Cortex of kidney (tissue), 1 donor: ENCODE results near the gene C2orf76.

ENCODE experiments used
- DNase-seq: peaks from one replicate; lab custom pipeline; 2025; lab: John Stamatoyannopoulos, UW

Gene C2orf76

DNA sequence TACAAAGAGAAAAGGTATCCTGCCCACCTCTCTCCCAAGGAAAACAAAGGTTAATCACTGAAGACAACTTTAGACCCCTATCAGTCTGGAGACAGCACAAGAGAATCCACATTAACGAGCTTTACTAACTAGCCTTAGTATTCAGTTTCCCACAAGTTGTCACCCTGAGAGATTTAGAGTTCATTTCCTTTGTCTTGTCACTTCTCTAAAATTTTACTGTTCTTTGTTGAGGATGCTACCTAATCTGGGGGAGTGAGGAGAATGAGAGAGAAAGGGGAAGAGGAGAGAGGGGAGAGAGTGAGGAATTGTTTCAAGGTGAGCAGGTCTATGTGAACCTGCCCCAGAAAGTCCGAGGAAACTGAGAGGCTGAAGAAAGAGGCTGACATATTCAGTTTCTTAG lies 28.4 kb downstream of the C2orf76 start:
- DNase-seq, result no peak

DNA sequence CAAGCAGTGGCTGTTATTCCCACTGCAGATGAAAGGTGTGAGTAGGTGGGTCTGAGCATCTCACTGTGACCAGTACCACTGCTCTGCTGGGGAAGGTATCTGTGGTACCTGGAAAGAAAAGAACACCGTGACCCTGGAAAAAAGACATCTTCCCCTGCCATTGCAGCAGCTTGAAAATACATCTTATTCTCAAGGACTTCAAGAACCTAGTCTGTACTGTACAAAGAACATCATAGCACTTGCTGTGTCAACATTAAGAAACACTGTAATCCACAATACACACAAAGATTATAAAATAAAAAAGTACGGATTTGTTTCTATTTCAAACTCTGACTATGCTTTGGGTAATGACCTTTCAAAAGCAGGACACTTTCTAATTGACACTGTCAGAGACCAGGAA lies 28.9 kb downstream of the C2orf76 start:
- no peak for DNase-seq

DNA sequence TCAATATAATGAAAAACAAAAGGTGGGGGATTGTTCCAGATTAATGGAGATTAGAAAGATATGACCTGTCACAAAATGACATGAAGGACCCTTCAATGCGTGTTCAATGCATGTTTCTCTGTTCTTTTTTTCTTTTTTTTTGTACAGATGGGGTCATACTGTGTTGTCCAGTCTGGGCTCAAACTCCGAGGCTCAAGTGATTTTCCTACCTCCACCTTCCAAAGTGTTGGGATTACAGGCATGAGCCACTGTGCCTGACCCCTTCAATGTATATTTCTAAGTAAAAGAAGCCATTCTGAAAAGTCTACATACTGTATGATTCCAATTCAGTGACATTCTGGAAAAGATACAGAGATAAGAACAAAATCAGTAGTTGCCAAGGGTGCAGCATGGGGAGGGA lies 32.8 kb downstream of the C2orf76 start:
- no peak for DNase-seq

DNA sequence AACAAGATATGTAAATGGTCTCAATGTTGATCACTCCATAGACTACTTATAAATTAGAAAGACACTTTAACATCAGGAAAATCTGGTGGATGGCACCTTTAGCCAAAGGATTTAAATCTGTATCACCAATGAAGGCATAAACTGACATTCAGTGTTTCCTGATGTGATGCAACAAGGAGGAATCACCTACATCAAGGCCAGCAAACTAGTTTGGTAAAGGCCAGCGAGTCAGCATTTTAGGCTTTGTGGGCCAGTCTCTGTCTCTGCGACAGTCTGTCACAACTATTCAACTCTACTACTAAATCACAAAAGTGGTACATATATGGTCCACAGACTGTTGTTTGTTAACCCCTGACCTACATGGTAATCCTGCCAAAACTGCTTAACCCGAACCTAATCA lies 33.3 kb downstream of the C2orf76 start:
- DNase-seq, result no peak

DNA sequence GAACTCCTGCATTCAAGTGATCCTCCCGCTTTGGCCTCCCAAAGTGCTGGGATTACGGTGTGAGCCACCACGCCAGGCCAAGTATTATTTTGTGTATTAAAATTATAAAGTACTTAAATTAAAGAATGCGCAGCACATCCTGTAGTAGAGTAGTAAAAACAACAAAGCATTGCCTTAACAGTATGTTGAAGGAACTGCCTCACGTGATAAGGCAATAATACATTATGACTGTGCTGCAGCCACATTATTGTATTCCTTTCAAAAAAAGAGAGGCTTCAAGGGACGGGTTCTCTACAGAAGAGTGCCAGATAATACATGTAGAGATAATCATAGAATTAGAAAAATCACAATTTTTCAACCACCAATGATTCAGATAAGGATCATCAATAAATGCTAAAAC lies 33.7 kb downstream of the C2orf76 start:
- no peak for DNase-seq

DNA sequence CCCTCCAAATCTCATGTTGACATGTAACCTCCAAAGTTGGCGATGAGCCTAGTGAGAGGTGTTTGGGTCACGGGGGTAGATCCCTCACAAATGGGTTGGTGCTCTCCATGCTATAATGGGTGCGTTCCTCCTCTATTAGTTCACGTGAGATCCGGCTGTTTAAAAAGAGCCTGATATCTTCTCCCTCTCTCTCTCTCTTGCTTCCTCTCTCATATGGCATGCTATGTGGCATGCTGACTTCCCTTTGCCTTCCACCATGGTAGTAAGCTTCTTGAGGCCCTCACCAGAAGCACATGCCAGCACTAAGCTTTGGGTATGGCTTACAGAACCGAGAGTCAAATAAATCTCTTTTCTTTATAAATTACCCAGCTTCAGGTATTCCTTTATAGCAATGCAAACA lies 39.2 kb downstream of the C2orf76 start:
- DNase-seq, result no peak

DNA sequence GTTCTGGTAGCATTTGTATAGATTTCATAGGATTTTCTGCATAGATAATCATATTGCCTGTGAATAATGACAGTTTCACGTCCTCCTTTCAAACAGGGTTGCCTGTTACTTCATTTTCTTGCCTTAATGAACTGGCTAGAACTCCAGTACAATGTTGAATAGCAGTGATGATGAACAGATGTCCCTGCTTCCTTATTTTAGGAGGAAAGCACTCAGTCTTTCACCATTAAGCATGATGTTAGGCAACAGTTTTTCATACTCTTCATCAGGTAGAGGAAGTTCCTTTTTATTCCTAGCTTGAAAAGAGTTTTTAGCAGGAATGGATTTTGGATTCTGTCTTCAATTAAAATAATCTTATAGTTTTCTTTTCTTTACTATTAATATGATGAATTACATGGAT lies 39.7 kb downstream of the C2orf76 start:
- DNase-seq, result no peak

DNA sequence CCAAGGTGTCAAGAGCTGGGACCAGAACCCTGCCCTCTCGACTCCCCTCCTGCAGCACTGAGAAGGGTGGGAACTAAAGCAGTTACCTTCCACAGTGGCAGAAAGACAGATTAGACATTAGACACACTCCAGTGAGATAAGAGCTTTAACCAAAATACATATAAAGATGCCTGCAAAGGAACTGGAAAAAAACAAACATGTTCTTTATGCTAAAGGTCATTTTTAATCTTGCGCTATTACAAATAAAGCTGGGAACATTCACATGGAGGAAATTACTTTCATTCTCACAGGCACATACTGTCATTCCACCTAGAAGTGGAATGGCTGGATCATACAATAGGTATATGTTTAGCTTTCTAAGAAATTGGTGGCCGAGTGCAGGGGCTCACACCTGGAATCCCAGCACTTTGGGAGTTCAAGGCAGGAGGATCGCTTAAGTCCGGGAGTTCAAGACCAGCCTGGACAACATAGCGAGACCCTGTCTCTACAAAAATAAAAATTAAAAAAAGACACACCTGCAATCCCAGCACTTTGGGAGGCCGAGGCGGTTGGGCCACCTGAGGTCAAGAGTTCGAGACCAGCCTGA lies 41.9 kb downstream of the C2orf76 start:
- DNase-seq, result no peak

DNA sequence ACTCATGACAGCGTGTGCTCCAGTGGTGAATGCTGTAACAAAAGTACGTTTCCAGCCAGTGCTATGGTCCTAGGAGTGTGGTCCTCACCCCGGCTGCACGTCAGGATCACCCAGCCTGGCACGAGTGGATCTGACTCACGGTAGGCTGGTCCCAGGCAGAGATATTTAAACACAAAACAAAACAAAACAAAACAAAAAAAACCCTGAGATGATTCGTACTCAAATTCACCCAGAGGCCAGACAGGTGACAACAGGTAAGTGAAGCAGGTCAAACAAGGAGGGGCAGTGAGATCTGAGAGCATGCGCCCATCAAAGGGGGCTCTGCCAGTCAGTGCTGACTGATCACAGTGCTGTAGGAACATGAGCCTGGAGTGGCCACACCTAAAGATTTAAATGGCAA lies 43.2 kb downstream of the C2orf76 start:
- DNase-seq, result no peak

DNA sequence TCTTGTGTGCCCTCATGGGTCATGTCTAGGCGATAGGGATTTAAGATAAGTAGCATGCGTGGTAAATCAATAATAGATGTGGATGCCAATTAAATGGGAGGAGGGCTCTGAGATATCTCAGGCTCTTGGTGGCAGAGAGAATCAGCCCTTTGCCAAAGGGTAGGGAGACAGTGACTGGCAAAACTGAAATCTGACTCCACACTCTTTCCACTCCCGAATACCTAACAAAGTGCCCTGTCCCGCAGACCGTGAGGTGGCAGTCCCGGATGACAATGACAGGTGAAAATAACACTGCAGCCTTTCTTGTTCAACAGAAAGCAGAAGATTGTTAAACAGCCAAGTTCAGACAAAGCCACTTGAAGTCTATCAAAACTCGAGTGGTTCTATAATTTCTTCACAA lies 47.0 kb downstream of the C2orf76 start:
- DNase-seq, result no peak

DNA sequence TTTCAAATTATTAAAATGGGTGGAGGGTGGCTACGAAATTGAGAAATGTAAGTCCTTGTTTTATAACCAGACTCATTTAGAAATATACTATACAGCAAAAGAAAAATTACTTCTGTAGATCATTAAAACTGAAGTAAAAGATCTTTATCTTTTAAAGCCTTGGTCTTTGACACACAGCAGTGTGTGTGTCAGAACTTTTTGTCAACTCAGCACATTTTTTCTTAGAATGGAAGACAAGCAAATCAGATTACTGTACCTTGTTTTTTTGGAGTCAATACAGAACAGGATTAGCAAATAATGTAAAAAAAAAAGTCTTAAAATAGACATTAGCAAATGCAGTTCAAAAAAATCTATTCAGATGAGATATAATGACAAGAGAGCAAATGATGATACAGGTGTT lies 49.1 kb downstream of the C2orf76 start:
- no peak for DNase-seq

DNA sequence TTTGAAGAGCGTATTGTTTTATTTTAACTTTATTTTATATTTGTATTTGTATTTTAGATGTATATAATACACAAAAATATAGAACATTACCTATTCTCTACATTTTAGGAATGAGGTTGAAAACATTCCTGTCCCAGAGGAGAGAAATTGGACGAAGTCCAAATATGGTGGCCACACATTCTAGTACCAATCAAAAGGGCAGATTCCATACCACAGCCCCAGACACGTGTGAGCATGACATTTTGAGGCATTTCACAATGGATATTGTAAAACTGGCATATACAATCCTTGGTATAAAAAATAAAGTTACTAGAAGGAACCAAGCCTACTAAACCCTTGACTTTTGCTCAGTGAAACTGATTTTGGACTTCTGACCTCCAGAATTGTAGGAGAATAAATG lies 50.6 kb downstream of the C2orf76 start:
- no peak for DNase-seq

DNA sequence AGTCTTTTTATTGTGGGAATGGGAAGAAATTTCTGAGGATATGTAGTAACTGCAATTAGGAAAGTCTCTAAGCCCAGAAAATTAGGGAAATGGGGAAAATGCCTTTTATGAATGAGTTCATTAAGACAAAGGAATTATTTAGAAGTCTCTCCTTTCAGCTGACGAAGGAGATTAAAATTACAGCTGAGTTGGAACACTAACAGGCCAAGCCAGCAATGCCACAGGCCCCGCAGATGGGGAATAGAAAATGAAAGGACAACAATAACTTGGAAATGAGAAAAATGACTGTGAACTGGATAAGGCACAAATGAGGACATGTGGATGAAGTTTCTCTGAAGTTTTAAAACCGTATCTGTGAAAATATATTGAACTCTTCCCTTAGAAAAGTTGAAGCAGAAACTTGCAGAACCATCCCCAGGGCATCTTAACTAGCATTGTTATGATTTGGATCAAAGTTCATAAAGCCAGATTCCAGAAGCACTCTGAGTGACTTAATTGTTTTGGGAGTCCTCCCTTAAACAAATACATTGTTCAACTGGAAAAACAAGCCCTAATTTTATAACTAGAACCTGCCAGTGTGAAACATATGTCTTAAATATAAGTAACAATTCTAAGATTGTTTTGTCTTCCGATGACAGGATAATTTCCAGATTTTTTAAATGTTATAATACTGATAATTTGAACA lies 51.3 kb downstream of the C2orf76 start:
- DNase-seq, result no peak

DNA sequence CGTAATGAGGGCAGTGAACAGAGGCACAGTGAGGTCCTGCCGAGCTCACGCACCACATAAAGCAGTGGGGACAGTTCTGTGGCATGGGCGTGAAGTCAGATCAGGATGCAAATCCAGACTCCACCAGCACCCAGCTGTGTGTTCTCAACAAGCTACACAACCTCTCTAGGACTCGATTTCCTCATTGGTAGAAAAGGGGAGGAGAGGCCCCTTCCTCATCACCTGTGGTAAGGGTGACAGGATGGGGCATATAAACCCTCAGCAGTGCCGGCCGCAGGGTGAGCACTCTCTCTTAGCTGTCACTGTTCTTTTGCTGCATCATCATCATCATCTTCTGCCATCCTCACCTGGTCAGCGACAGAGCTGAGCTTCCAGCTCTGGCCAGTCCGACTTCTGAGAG lies 54.8 kb downstream of the C2orf76 start:
- DNase-seq, result no peak

DNA sequence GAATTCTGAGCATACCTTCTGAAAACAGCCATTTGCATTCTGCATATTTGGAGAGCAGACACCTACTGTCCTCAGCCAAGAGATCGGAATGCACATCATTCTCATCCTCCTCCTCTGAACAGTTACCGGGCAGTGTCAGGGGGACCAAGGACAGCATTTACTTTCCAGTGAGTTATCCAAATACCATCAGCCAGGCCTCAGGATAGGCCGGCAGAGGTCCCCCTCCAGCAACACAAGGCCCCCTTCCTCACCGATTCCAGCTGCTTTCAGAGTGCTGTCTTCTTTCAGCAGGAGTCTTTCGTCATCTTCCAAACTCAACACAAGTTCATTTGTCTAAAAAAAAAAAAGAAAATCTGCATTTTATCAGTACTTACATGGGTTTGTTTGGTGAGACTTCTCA lies 55.3 kb downstream of the C2orf76 start:
- DNase-seq, result no peak

DNA sequence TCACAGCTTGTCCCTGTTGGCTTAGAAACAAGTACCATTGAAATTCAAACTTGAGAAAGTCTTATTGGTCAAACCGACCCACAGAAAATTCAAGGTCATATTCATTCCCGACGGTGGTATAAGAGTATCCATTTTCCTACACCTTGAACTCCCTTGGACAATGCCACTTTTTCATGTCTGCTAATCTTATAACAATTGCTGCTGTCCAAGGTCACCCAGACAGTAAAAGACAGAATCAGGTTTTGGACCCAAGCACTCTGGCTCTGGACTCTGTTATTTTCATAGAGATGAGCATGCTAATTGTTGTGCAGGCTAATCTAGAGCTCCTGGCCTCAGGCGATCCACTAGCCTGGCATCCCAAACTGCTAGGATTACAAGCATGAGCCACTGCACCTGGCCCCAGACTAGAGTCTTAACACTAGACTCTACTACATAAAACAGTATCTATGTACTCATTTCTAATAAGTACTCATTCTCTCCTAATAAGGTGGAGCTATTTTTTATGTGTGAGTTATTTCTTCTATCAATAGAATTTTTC lies 57.8 kb downstream of the C2orf76 start:
- DNase-seq, result no peak

DNA sequence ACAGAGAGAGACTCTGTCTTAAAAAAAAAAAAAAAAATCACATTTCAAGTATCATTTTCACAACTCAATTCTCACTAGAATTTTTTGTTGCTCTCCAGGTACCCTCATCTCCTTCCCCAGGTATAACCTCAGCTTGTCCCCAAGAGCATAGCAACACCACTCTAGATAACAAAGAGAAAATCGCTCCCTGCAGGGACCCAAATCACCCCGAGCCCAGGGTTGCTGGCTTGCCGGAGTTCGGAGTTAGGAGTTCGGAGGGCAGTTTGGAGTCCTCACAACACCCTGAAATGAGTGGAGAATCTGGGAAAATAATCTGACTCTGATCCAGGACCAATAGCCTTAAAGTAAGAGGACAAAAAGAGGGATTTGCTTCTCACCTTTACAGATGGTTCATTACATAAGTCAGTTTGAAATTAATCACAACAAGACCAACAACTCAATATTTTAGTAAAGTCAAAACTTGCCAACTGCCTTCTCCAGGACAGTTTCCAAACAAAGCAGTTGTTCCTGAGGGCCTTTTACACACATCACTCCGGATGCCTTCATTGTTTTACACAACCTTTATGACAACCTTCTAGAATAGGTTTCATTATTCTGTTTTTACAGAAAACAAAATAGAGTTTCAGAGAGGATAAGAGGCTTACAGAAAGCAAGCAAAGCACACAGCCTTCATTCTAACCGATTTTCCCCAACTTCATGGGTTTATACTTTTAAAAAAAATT lies 59.1 kb downstream of the C2orf76 start:
- DNase-seq, result no peak

DNA sequence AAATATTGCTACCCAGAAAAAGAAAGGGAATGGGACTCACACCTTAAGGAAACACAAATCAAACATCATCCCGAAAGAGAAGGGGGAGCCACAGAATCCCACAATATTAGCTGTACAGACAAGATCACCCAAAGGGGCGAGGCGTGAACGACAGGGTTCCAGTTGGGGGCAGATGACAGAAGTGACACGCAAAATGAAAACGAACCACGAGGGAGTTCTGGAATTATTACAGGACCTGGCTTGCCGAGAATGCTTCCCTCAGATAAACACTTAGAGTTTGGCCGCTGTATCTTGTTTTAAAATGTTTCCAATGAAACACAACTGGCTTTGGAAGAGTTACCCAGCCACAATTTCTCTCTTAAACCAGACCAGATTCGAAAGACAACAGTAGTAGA lies 60.4 kb downstream of the C2orf76 start:
- no peak for DNase-seq

DNA sequence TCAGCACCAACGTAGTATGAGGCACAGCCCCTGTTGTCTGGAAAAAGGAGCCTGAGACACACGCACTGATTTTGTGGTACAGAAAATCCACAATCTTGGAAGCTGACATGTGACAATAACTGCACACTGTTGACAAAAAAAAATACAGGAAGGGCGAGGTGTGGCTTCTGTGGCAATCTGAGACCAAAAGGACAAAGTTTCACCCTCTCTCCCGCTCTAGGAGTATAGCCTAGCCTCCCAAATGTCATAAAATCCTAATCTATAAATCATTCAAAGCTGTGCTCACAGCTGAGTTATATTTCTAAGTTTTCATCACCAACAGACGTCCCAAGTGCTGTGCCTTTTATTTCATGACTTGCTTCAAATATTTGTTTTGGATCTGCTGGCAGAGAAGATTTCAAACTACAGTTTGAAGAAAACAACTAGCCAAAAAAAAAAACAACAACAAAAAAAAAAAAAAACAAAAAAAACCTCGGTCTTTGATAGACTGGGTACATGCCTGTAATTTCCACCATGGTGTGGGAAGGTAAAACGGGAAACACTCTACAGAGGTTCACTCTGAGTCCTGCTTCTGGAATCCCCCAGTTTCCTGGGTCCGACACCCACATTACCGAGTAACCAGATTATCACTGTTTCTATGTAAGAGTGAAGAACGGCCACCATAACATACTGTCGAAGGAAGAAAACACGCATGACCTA lies 61.0 kb downstream of the C2orf76 start:
- DNase-seq, result no peak

DNA sequence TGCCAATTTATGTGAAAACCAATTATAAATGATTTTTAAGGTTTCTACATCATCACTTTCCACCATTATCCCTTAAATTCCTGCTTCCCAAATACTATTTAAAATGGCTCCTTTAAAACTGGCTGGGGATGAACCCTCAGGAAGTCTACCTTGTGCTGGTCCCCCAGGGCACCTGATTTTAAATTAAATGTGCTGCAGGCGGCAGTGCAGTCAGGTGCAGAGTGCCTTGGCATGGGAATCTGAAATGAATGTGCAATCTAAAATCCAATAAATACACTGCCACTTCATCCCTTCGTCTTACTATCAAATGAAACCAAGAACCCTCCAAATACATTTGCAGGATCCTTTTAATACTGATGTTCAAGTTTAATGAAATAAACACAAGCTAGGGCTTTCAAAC lies 61.8 kb downstream of the C2orf76 start:
- no peak for DNase-seq

DNA sequence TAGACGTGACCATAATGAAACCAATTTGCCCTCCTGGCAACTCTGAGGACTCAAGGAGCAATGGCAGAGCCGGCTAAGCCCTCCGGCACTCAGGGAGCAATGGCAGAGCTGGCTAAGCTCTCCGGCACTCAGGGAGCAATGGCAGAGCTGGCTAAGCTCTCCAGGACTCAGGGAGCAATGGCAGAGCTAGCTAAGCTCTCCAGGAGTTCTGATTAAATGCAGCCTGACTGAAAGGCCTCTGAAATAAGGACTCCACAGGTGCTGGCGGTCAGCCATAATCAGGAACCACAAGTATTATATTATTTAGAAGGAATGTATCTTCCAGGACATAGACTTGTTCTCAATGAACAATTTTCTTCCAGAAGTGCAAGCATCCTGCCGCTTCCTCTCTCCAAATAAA lies 65.2 kb downstream of the C2orf76 start:
- no peak for DNase-seq

DNA sequence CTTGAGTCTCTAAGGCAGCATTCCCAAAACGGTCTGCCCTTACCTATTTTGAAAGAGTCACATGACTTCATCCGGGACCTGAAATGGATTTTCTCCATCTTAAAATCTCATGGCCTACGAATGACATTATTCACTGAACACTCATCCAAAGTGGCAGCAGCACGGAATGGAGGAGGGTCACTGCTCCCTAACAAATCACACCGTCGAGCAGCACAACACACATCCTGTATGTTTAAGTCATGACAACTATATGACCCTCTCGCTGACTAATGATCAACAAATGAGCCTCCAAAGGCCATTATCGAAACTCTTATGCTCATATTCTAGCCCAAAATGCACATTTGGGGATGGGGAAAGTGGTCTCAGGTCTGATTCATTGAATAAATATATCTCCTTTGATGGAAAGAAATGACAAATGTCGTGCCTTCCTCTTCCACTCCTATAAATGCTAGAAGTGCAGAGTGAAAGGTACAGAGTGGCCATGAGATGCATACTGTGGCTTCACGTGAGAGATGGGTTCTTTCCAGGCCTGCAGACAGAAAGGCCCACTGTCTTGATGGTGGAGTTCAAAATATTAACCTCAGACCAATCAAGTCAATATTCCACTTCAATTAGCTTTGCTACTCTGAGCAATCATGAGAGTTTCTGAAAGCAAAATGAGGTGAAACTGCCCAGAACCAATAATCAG lies 70.8 kb downstream of the C2orf76 start:
- DNase-seq, result no peak
